GM12878 (cell line): ENCODE data around the gene BLACAT1. TPM values are rescaled to one million over a fixed set of nuclear protein-coding genes. Genes with fewer than 3 reads are reported as not detected.

Source experiments
- ATAC-seq: fragments of 200-7000 bp; cut with Tn5 transposase; 3 replicates; pipeline ENCODE4 v1.9.1; 2020; ENCODE audit warnings: mild to moderate bottlenecking, moderate library complexity
- BruUV-seq: library from RNA; stranded (reverse); fragments of 400-500 nt; replicated peaks from 2 replicates; lab custom pipeline; 2021; lab: Mats Ljungman, UMichigan
- CTCF ChIA-PET: fragments of 300-600 bp; sonication (Branson Sonifier 250); formaldehyde crosslinking; extraction: SDS; loops from one replicate; lab custom pipeline; 2021; ENCODE audit warnings: inconsistent platforms; lab: Yijun Ruan, JAX
- POLR2A ChIA-PET: fragments of 350-600 bp; formaldehyde crosslinking; extraction: SDS; loops from one replicate; lab custom pipeline; 2021; ENCODE audit warnings: inconsistent platforms; lab: Charles Lee
- RAD21 ChIA-PET: fragments of 300-600 bp; sonication (Branson Sonifier 250); formaldehyde crosslinking; loops from one replicate; lab custom pipeline; 2023; ENCODE audit warnings: antibody characterized with exemption; ENCODE audit not compliant: unreplicated experiment; lab: Charles Lee
- SMC1A ChIA-PET: fragments of 300-600 bp; sonication (Branson Sonifier 250); formaldehyde crosslinking; loops from one replicate; lab custom pipeline; 2023; ENCODE audit not compliant: unreplicated experiment, uncharacterized antibody; lab: Charles Lee
- DNase-seq: peaks from one replicate; pipeline ENCODE4 v3.0.0-alpha.2; 2011; ENCODE audit warnings: low read depth, low spot score
- FAIRE-seq: peaks from 3 replicates; lab custom pipeline; 2011; peaks lifted over from hg19 to GRCh38; lab: Jason Lieb, UNC
- H2AFZ ChIP-seq: 2 replicates; pipeline ENCODE4 v1.6.0; 2011; ENCODE audit warnings: low read depth, low read length, control low read depth; ENCODE audit not compliant: control insufficient read depth
- H3K27ac ChIP-seq: 2 replicates; pipeline ENCODE4 v1.5.1; 2011; ENCODE audit warnings: control low read depth; ENCODE audit not compliant: control insufficient read depth, insufficient read depth
- H3K27me3 ChIP-seq, 2 experiments: replicated peaks in 1 of 2; 2 replicates each; pipeline versions ENCODE4 v1.6.0 to v1.6.1; 2011; ENCODE audit warnings: low read length in 1 of 2; ENCODE audit not compliant: control insufficient read depth in 2 of 2, insufficient read depth in 2 of 2
- H3K36me3 ChIP-seq, 2 experiments: 2 replicates each; pipeline ENCODE4 v1.5.1; 2011; ENCODE audit warnings: low read length in 1 of 2; ENCODE audit not compliant: control insufficient read depth in 2 of 2, insufficient read depth in 2 of 2
- H3K4me1 ChIP-seq: 2 replicates; pipeline ENCODE4 v1.6.1; 2011; ENCODE audit warnings: mild to moderate bottlenecking, low read length, moderate library complexity, mixed read lengths; ENCODE audit not compliant: control insufficient read depth, insufficient read depth
- H3K4me2 ChIP-seq: 2 replicates; pipeline ENCODE4 v1.6.0; 2011; ENCODE audit warnings: control low read depth; ENCODE audit not compliant: control insufficient read depth, insufficient read depth
- H3K4me3 ChIP-seq: fragments of 200-600 bp; sonication (generic); 2 replicates; pipeline ENCODE4 v1.5.1; 2016
- H3K79me2 ChIP-seq: 2 replicates; pipeline ENCODE4 v1.6.0; 2011; ENCODE audit warnings: low read length; ENCODE audit not compliant: control insufficient read depth, insufficient read depth
- H3K9ac ChIP-seq: 2 replicates; pipeline ENCODE4 v1.8.0; 2011; ENCODE audit warnings: low read length, control low read depth, mixed read lengths; ENCODE audit not compliant: control insufficient read depth, insufficient read depth
- H3K9me3 ChIP-seq: replicated peaks from 3 replicates; pipeline ENCODE4 v1.5.1; 2011; ENCODE audit warnings: mild to moderate bottlenecking, low read length; ENCODE audit not compliant: control insufficient read depth, insufficient read depth
- H4K20me1 ChIP-seq: 2 replicates; pipeline ENCODE4 v1.6.0; 2011; ENCODE audit not compliant: control insufficient read depth, insufficient read depth
- ATF2 ChIP-seq: IDR thresholded peaks from 2 replicates; pipeline ENCODE4 v1.6.1; 2012; ENCODE audit warnings: low read length, inconsistent platforms
- CEBPB ChIP-seq, 2 experiments: fragments of 150-350 bp in 1 of 2; IDR thresholded peaks; 2 replicates each; pipeline ENCODE4 v1.6.1; 2012 to 2014; ENCODE audit warnings: low read depth in 2 of 2, low read length in 2 of 2, borderline replicate concordance in 1 of 2, inconsistent platforms in 1 of 2
- DPF2 ChIP-seq: fragments of 450-650 bp; IDR thresholded peaks from 2 replicates; pipeline ENCODE4 v1.6.1; 2017; ENCODE audit warnings: mild to moderate bottlenecking
- FOXM1 ChIP-seq: IDR thresholded peaks from 2 replicates; pipeline ENCODE4 v1.6.1; 2012; ENCODE audit warnings: low read depth, mild to moderate bottlenecking, inconsistent platforms, low read length, moderate library complexity
- HDAC2 ChIP-seq: fragments of 200-600 bp; sonication (generic); IDR thresholded peaks from 2 replicates; pipeline ENCODE4 v1.6.1; 2017
- KLF5 ChIP-seq: fragments of 450-650 bp; IDR thresholded peaks from 2 replicates; pipeline ENCODE4 v1.6.1; 2014; ENCODE audit warnings: mild to moderate bottlenecking; ENCODE audit not compliant: partially characterized antibody
- MTA2 ChIP-seq: fragments of 450-650 bp; IDR thresholded peaks from 2 replicates; pipeline ENCODE4 v1.6.1; 2016; ENCODE audit warnings: low read depth, mild to moderate bottlenecking, moderate library complexity
- POU2F2 ChIP-seq: IDR thresholded peaks from 3 replicates; pipeline ENCODE4 v1.6.1; 2011; ENCODE audit warnings: low read depth, mild to moderate bottlenecking, low read length, borderline replicate concordance
- PRDM15 ChIP-seq: fragments of 450-650 bp; formaldehyde crosslinking; IDR thresholded peaks from 2 replicates; pipeline ENCODE4 v1.4.0; 2020; ENCODE audit warnings: mild to moderate bottlenecking, moderate library complexity
- RELA ChIP-seq: fragments of 450-650 bp; IDR thresholded peaks from 2 replicates; pipeline ENCODE4 v1.8.0; 2014; ENCODE audit warnings: borderline replicate concordance; ENCODE audit not compliant: partially characterized antibody
- REST ChIP-seq: IDR thresholded peaks from 2 replicates; pipeline ENCODE4 v1.6.1; 2012; ENCODE audit warnings: mild to moderate bottlenecking, low read depth, low read length
- SP1 ChIP-seq: IDR thresholded peaks from one replicate; pipeline ENCODE4 v1.6.1; 2011; ENCODE audit warnings: low read depth, low read length
- TCF3 ChIP-seq: IDR thresholded peaks from 2 replicates; pipeline ENCODE4 v1.6.1; 2012; ENCODE audit warnings: low read depth, mild to moderate bottlenecking, low read length, borderline replicate concordance; ENCODE audit not compliant: insufficient read depth
- TCF7 ChIP-seq: IDR thresholded peaks from 2 replicates; pipeline ENCODE4 v1.6.1; 2014; ENCODE audit warnings: antibody characterized with exemption, borderline replicate concordance
- YBX1 ChIP-seq: fragments of 450-650 bp; IDR thresholded peaks from 2 replicates; pipeline ENCODE4 v1.6.1; 2016; ENCODE audit warnings: antibody characterized with exemption
- YY1 ChIP-seq: IDR thresholded peaks from 2 replicates; pipeline ENCODE4 v1.6.1; 2011; ENCODE audit warnings: low read depth, mild to moderate bottlenecking, low read length
- WGBS: methylation state at CpG from one replicate; pipeline ENCODE4 v1.1.6; 2016; ENCODE audit warnings: low lambda C conversion rate; ENCODE audit not compliant: insufficient replicate concordance, insufficient coverage; ENCODE audit errors: missing lambda C conversion rate; 5-methylcytosine and 5-hydroxymethylcytosine counted together
- in situ Hi-C: fragments of 300-500 bp; cut with MboI; formaldehyde crosslinking; loops from 9 replicates; pipeline ENCODE4 v1.14.3; 2018; ENCODE audit warnings: mixed read lengths
- intact Hi-C: fragments of 100-400 bp; cut with micrococcal nuclease; formaldehyde crosslinking; loops from one replicate; pipeline ENCODE4 v1.14.2; 2022; ENCODE audit not compliant: unreplicated experiment
- polyA plus RNA-seq, 11 experiments: library from polyadenylated mRNA; depleted of rRNA in 4 of 11; unstranded in 6 of 11; stranded (reverse) in 5 of 11; fragments of >200 nt; fragmentation: Nextera tagmentation in 4 of 11; fragmentation: Illumina TruSeq in 1 of 11; extraction: Ambion mirVana in 4 of 11; extraction: Trizol in 1 of 11; gene quantifications; 1 replicate in 1 of 11; 2 replicates in 10 of 11; pipeline versions ENCODE4 v1.2.1 to v1.2.3, GENCODE V29; 2011 to 2016; ENCODE audit warnings: inconsistent platforms in 2 of 11, missing spikeins in 2 of 11, low read depth in 1 of 11
- total RNA-seq, 4 experiments: library from RNA; depleted of rRNA in 3 of 4; stranded (reverse); fragments of >200 nt in 3 of 4; fragmentation: Illumina TruSeq in 1 of 4; extraction: Trizol in 1 of 4; gene quantifications; 2 replicates each; pipeline versions ENCODE4 v1.2.1 to v1.2.3, GENCODE V29; 2013 to 2021

Gene BLACAT1
- total and polyA plus RNA-seq, 10 of the 15 experiments (the other 5 are each of a cell fraction or from before 2014, with no cell fraction given), result 0.04 to 1.6 (median 0.15) TPM; not detected in 1

- DNase-seq (no peak), ATAC-seq (no peak), FAIRE-seq (no peak)
- no peak overlapping the region for H3K27ac ChIP-seq
- peaks cover 22% of the 10 kb centered on the region for H3K4me1 ChIP-seq
- no peaks in the 10 kb centered on the region for H3K9me3 ChIP-seq
- intact Hi-C loops, result no loop called here
- H3K36me3 ChIP-seq, result no peaks in the 10 kb centered on the region
- H4K20me1 ChIP-seq, result no peaks in the 10 kb centered on the region
- H2AFZ ChIP-seq, result no peak overlapping the region
- no peak overlapping the region for H3K9ac ChIP-seq
- no TSS peak for BruUV-seq
- H3K27me3 ChIP-seq, result no peaks in the 10 kb centered on the region; a peak in 1 of 4 replicates
- H3K79me2 ChIP-seq, result no peaks in the 10 kb centered on the region
- no peak overlapping the region for H3K4me3 ChIP-seq
- ChIA-PET RAD21 (interaction anchor here (1.3 to 1.6 kb wide), 3 partner anchors 13 to 47 kb away, joined by 3 to 5 read pairs (median 4); no protein-coding TSS in a partner anchor), CTCF (interaction anchor here (1.0 to 5.6 kb wide), 7 partner anchors 13 to 90 kb away, joined by 3 to 55 read pairs (median 4); no protein-coding TSS in a partner anchor), SMC1A (interaction anchor here (1.4 kb wide), 1 partner anchor 38 kb away, joined by 4 read pairs; no protein-coding TSS in a partner anchor), POLR2A (interaction anchor here (0.7 kb wide), 1 partner anchor 131 kb away, joined by 4 read pairs; no protein-coding TSS in a partner anchor)
- H3K4me2 ChIP-seq, result no peak overlapping the region
- in situ Hi-C loops, result no loop called here
- WGBS, result 18% methylated on average over 9 of the region's 10 CpGs
- TF ChIP-seq SP1, result no peak
- TF ChIP-seq HDAC2, result no peak
- no peak for TF ChIP-seq ATF2
- no peak for TF ChIP-seq RELA
- TF ChIP-seq FOXM1, result no peak
- no peak for TF ChIP-seq YY1
- TF ChIP-seq PRDM15 (CRISPR knock-in tag), result no peak
- no peak for TF ChIP-seq POU2F2
- no peak for TF ChIP-seq DPF2
- TF ChIP-seq CEBPB (IDR thresholded peaks at IDR 0.05; ENCODE audit: borderline replicate concordance in 1 of 2, low read depth in 2 of 2, low read length in 2 of 2), result no peak
- TF ChIP-seq YBX1, result no peak
- no peak for TF ChIP-seq MTA2
- TF ChIP-seq TCF3, result no peak
- no peak for TF ChIP-seq KLF5
- no peak for TF ChIP-seq TCF7
- no peak for TF ChIP-seq REST
Observed at GRCh38 chr1:205444300-205444930, 11.4 kb downstream of the BLACAT1 start.
